ENCODE measurements around the gene MLYCD. TPM values are rescaled to one million over a fixed set of nuclear protein-coding genes. Genes with fewer than 3 reads are reported as not detected.

MLYCD gene
- polyA plus RNA-seq, 1 donor (not counting 4 experiments of a cell fraction or from before 2014, with no cell fraction given) = 1.2 TPM

DNA sequence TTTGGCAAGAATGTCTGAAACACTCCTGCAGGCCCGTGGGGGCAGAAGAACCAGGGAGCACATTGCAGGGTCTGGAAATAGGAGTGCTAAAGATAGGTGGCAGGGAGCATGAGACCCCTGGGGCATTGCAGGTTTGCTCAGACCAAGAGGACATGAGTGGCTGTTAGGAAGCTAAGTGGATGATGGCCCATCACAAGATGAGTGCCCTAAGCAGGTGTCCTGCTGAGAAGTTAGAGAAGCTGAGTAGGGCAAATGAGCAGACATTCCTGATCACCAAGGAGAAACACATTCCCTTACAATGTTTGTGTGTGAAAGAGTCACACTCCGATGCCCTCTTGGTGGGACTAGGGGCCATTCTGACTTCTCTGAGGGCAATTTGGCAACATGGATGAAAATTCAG, 9.9 kb downstream of the MLYCD start:
- H3K9ac ChIP-seq (ENCODE audit: control insufficient read depth, extremely low read depth, insufficient read depth, low read length) = no peak overlapping the region
- H3K27ac ChIP-seq (ENCODE audit: control insufficient read depth, insufficient read depth, low read length) = no peak overlapping the region
- no peaks in the 10 kb centered on the region for H3K27me3 ChIP-seq (ENCODE audit: control insufficient read depth, extremely low read depth, insufficient read depth, low read length)
- peaks cover 0 to 12% of the 10 kb centered on the region in 2 experiments for H3K36me3 ChIP-seq (ENCODE audit: control insufficient read depth in 2 of 2, extremely low read depth in 1 of 2, insufficient read depth in 2 of 2, low read length in 2 of 2)
- H3K4me3 ChIP-seq (ENCODE audit: control insufficient read depth in 2 of 3, extremely low read depth in 1 of 3, insufficient read depth in 2 of 3, low read depth in 1 of 3, low read length in 3 of 3) = no peak overlapping the region
- no peak for TF ChIP-seq EZH2 (IDR thresholded peaks at IDR 0.05; ENCODE audit: low read length)
- TF ChIP-seq, protein P1, sequence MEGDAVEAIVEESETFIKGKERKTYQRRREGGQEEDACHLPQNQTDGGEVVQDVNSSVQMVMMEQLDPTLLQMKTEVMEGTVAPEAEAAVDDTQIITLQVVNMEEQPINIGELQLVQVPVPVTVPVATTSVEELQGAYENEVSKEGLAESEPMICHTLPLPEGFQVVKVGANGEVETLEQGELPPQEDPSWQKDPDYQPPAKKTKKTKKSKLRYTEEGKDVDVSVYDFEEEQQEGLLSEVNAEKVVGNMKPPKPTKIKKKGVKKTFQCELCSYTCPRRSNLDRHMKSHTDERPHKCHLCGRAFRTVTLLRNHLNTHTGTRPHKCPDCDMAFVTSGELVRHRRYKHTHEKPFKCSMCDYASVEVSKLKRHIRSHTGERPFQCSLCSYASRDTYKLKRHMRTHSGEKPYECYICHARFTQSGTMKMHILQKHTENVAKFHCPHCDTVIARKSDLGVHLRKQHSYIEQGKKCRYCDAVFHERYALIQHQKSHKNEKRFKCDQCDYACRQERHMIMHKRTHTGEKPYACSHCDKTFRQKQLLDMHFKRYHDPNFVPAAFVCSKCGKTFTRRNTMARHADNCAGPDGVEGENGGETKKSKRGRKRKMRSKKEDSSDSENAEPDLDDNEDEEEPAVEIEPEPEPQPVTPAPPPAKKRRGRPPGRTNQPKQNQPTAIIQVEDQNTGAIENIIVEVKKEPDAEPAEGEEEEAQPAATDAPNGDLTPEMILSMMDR (optimal IDR thresholded peaks at IDR 0.05 in 1 of 3, IDR thresholded peaks at IDR 0.05 in 1 of 3, conservative IDR thresholded peaks at IDR 0.05 in 1 of 3; ENCODE audit: extremely low read depth in 1 of 3, insufficient read depth in 2 of 3, low read length in 3 of 3) = no peak
- no peaks in the 10 kb centered on the region for H3K9me1 ChIP-seq (ENCODE audit: control insufficient read depth, extremely low read depth, insufficient read depth, low read length)
- H3K79me2 ChIP-seq (ENCODE audit: control insufficient read depth, insufficient read depth, low read length) = no peaks in the 10 kb centered on the region
- dilution Hi-C loops (cut with MboI; ENCODE audit: extremely low pct_ligation_motif_present, low sequenced_read_pairs) = no loop called here
- no peak overlapping the region for H2AFZ ChIP-seq (ENCODE audit: control insufficient read depth, low read length)
- H4K20me1 ChIP-seq (ENCODE audit: control insufficient read depth, extremely low read depth, insufficient read depth, low read length) = no peaks in the 10 kb centered on the region
- FAIRE-seq = no peak
- H3K9me3 ChIP-seq (ENCODE audit: control insufficient read depth, low read depth, low read length) = no peaks in the 10 kb centered on the region
- H3K4me2 ChIP-seq (ENCODE audit: control insufficient read depth, extremely low read depth, insufficient read depth, low read depth, low read length) = no peak overlapping the region
- no peaks in the 10 kb centered on the region for H3K4me1 ChIP-seq (ENCODE audit: control insufficient read depth, extremely low read depth, insufficient read depth, low read length)
- DNase-seq (ENCODE audit: low read depth, low spot score) = no peak

DNA sequence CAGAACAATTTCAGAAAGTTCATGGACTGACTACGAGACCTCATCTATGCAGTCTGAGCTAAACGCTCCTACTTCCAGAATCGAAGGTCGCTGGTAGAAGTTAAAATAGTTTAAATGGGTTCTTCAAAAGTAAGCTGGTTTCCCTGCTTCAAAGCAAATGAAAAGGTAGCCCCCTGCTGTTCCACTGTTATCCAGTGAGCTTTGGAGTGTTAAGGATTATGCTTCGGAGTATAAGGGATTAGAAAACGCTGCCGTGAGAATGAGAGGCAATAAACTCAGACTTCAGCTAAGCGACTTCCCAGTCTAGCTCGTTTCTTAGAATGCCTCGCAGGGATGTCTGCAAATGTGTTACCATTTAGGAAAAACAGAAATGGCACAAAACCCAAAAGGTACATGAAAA, 12.4 kb downstream of the MLYCD start:
- H3K79me2 ChIP-seq (ENCODE audit: control insufficient read depth, insufficient read depth, low read length) = no peaks in the 10 kb centered on the region
- H3K27me3 ChIP-seq (ENCODE audit: control insufficient read depth, extremely low read depth, insufficient read depth, low read length) = no peaks in the 10 kb centered on the region
- no peaks in the 10 kb centered on the region for H3K9me3 ChIP-seq (ENCODE audit: control insufficient read depth, low read depth, low read length)
- no peak overlapping the region for H3K4me3 ChIP-seq (ENCODE audit: control insufficient read depth in 2 of 3, extremely low read depth in 1 of 3, insufficient read depth in 2 of 3, low read depth in 1 of 3, low read length in 3 of 3)
- dilution Hi-C loops (cut with MboI; ENCODE audit: extremely low pct_ligation_motif_present, low sequenced_read_pairs) = no loop called here
- H3K9ac ChIP-seq (ENCODE audit: control insufficient read depth, extremely low read depth, insufficient read depth, low read length) = no peak overlapping the region
- no peak for DNase-seq (ENCODE audit: low read depth, low spot score)
- H2AFZ ChIP-seq (ENCODE audit: control insufficient read depth, low read length) = no peak overlapping the region
- H3K27ac ChIP-seq (ENCODE audit: control insufficient read depth, insufficient read depth, low read length) = no peak overlapping the region
- no peaks in the 10 kb centered on the region for H3K4me1 ChIP-seq (ENCODE audit: control insufficient read depth, extremely low read depth, insufficient read depth, low read length)
- H3K36me3 ChIP-seq (ENCODE audit: control insufficient read depth in 2 of 2, extremely low read depth in 1 of 2, insufficient read depth in 2 of 2, low read length in 2 of 2) = peaks cover 0 to 16% of the 10 kb centered on the region in 2 experiments
- H4K20me1 ChIP-seq (ENCODE audit: control insufficient read depth, extremely low read depth, insufficient read depth, low read length) = no peaks in the 10 kb centered on the region
- H3K9me1 ChIP-seq (ENCODE audit: control insufficient read depth, extremely low read depth, insufficient read depth, low read length) = no peaks in the 10 kb centered on the region
- no peak for TF ChIP-seq EZH2 (IDR thresholded peaks at IDR 0.05; ENCODE audit: low read length)
- TF ChIP-seq, protein P1 (optimal IDR thresholded peaks at IDR 0.05 in 1 of 3, IDR thresholded peaks at IDR 0.05 in 1 of 3, conservative IDR thresholded peaks at IDR 0.05 in 1 of 3; ENCODE audit: extremely low read depth in 1 of 3, insufficient read depth in 2 of 3, low read length in 3 of 3) = no peak
- FAIRE-seq = no peak
- no peak overlapping the region for H3K4me2 ChIP-seq (ENCODE audit: control insufficient read depth, extremely low read depth, insufficient read depth, low read depth, low read length)
